ENCODE results near the gene CD48.
A peak's percentile ranks its signal among the peaks of the same experiment; 100 is the strongest.

Gene CD48

GRCh38 chr1:160634543-160635491, 76.8 kb downstream of the CD48 start:
- peaks cover 86% of the 10 kb centered on the region for H3K36me3 Mint-ChIP-seq
- no peak overlapping the region for H3K27ac Mint-ChIP-seq
- peaks cover 62% of the 10 kb centered on the region for H3K4me1 Mint-ChIP-seq
- no peak for ATAC-seq
- no peak overlapping the region for H3K4me3 Mint-ChIP-seq
- H3K27me3 Mint-ChIP-seq: no peaks in the 10 kb centered on the region
- H3K9me3 Mint-ChIP-seq: no peaks in the 10 kb centered on the region

GRCh38 chr1:160633330-160633903, 78.2 kb downstream of the CD48 start:
- no peak for ATAC-seq
- H3K9me3 Mint-ChIP-seq: no peaks in the 10 kb centered on the region
- peaks cover 80% of the 10 kb centered on the region for H3K36me3 Mint-ChIP-seq
- H3K4me3 Mint-ChIP-seq: no peak overlapping the region
- H3K4me1 Mint-ChIP-seq: peaks cover 58% of the 10 kb centered on the region
- H3K27me3 Mint-ChIP-seq: no peaks in the 10 kb centered on the region
- no peak overlapping the region for H3K27ac Mint-ChIP-seq

DNA sequence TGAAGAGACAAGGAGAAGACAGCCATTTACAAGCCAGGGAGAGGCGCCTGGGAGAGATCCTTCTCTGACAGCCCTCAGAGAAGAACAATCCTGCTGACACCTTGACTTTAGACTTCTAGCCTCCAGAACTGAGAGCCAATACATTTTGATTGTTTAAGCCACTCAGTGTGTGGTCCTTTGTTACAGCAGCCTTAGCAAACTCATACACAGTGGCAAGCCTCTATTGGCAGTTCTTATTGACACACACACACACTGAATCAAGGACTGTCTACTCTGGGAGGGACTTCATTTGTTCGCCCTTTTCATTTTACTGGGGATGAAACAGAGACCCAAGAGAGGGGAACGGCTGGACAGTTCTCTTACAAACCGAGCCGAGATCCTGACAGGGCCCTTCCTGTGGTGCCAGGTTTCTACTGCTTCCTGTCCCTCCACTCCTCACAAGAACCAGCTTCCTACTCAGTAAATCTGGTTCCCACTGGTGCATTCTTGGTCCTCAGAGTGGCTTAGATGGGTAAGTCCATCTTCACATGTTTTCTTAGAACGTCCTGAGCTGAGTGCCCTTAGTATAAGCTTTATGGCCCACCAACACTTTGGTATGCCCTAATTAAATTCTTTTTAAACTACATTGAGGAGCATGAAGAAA, 79.5 kb downstream of the CD48 start:
- no peaks in the 10 kb centered on the region for H3K9me3 Mint-ChIP-seq
- no peak for ATAC-seq
- peak overlapping the region; percentile 18 for H3K27ac Mint-ChIP-seq
- H3K27me3 Mint-ChIP-seq: no peaks in the 10 kb centered on the region
- H3K36me3 Mint-ChIP-seq: peaks cover 78% of the 10 kb centered on the region
- H3K4me3 Mint-ChIP-seq: no peak overlapping the region
- H3K4me1 Mint-ChIP-seq: peaks cover 58% of the 10 kb centered on the region

DNA sequence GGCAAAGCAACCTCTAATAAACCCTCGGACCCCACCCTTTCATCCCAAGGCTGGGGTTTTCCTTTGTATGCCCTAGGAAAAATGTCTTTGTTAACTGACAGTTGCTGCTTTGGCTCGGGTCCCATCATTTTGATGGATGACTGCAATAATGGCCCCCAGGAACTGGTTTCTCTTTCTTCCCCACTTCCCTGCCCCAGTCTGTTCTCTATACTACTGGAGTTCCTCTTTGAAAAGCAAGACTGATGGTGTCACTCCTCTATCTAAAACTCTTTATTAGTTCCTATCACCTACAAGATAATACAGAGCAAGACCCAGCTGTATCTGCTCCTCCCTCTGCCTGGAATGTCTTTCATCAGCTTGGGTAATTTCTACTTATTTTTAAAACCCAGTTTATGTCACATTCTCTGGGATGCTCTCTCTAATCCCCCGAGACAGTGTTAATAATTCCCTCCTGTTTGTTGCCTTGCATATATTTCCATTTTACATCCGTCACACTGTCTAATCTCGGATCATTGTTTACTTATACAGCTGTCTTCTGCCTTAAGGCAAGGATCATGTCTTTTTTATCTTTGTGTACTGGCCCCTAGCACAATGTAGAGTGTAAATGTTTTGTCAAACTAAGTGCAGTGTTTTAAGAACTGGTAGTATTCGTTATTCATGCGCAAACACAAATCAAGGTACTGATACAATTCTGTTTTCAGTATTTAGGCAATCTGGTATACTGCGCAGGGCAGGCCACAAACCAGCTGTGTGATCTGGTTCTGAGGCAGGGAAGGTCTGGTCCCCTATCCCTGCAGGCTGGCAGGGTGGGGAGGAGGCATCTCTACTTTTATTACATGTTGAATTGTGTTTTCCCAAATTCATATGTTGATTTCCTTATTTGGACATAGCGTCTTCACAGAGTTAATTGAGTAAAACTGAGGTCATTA, 80.8 kb downstream of the CD48 start:
- Mint-ChIP-seq H3K36me3 (peaks cover 75% of the 10 kb centered on the region), H3K27ac (peak overlapping the region; percentile 18), H3K4me3 (peak overlapping the region; percentile 6), H3K27me3 (no peaks in the 10 kb centered on the region), H3K9me3 (peaks cover 2% of the 10 kb centered on the region), H3K4me1 (peaks cover 71% of the 10 kb centered on the region)
- ATAC-seq: no peak

DNA sequence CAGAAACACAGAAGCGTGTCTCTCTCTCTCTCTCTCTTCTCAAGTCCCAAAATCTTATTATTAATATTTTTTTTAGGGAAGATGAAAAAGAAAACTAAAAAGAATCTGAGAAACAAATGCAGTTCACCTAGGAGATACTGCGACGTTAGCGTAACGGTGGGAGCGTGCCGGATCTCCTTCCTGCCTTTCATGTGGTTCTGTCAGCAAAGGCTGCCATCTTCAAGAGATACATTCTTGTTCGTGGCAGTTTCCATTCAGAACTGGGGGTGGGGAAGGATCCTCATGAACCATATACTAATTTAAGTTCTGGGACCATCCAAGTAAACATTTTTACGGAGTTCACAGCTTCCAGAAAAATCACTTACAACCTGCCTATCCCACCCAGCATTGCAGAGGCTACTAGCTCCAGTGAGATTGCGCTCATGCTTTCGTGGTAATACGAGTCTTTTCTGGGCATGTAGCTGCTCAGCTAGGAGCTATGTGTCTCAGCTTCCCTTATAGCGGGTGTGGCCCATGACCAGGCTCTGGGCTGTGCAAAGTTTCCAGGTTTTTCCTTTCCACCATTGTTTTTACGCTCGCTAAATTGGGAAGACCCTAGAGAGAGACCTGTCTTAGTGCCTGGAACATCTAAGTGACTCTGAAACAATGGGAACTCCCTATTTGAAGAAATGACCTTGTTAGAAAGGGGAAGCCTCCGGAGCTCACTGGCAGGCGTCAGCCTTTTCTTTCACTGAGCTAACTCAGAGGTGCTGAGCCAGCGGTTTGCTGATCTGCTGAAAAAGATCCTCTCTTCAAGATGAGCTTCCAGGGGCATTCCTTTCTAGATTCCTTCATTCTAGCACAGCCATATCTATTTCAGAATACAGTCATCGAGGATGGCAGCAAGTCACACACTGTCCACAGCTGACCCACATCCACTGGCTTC, 82.1 kb downstream of the CD48 start:
- H3K36me3 Mint-ChIP-seq: peaks cover 72% of the 10 kb centered on the region
- H3K9me3 Mint-ChIP-seq: peaks cover 2% of the 10 kb centered on the region
- no peak overlapping the region for H3K4me3 Mint-ChIP-seq
- H3K27me3 Mint-ChIP-seq: no peaks in the 10 kb centered on the region
- ATAC-seq: peak; percentile 53
- H3K27ac Mint-ChIP-seq: peak overlapping the region; percentile 75
- peaks cover 83% of the 10 kb centered on the region for H3K4me1 Mint-ChIP-seq

DNA sequence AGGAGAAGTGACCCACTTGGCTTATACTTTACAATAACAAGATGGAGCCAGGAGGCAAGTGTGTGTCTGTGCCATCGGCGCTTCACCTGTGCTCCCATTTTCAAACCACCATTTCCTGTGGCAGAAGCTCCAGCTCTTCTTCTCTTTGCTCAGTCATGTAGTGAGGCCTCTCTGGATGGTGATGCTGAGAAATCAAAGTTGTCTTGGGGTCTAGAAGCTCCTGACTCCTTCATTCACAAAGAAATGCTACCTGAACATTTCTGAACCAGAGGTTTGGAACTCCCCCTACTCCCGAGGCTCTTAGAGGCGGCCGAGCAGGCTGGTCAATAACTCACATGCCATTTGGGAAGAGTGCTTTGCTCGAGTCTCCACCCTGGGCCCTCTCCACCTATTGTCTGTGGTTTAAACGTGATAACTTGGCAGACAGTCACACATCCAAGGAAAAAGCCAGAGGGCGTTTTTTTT, 82.8 kb downstream of the CD48 start:
- ATAC-seq: no peak
- peaks cover 2% of the 10 kb centered on the region for H3K9me3 Mint-ChIP-seq
- no peak overlapping the region for H3K4me3 Mint-ChIP-seq
- H3K36me3 Mint-ChIP-seq: peaks cover 72% of the 10 kb centered on the region
- peak overlapping the region; percentile 75 for H3K27ac Mint-ChIP-seq
- H3K4me1 Mint-ChIP-seq: peaks cover 84% of the 10 kb centered on the region
- no peaks in the 10 kb centered on the region for H3K27me3 Mint-ChIP-seq
